ENCODE measurements around the gene RASSF4. TPM values are rescaled to one million over a fixed set of nuclear protein-coding genes. Genes with fewer than 3 reads are reported as not detected.

The RASSF4 gene
- total and polyA plus RNA-seq, 9 of the 15 experiments (the other 6 are each of a cell fraction or from before 2014, with no cell fraction given) = 0.01 to 0.62 (median 0.11) TPM; not detected in 3

GRCh38 chr10:44971434-44971833 is 11.8 kb downstream of the RASSF4 start:
- ChIA-PET CTCF (ENCODE audit: low intra/inter-chr PET ratio) (no interaction called here), POLR2A (no interaction called here)
- H3K79me2 ChIP-seq (ENCODE audit: control insufficient read depth, insufficient read depth, low read length) = no peaks in the 10 kb centered on the region
- peaks cover 0 to 19% of the 10 kb centered on the region in 2 experiments; a peak in 2 of 5 replicates for H3K27me3 ChIP-seq (ENCODE audit: control insufficient read depth in 2 of 2, insufficient read depth in 2 of 2, low read length in 2 of 2)
- ATAC-seq = no peak
- H3K4me2 ChIP-seq (ENCODE audit: insufficient read depth, low read length) = no peak overlapping the region
- no peak overlapping the region for H3K4me3 ChIP-seq
- H3K4me1 ChIP-seq (replicated peaks in 1 of 2; ENCODE audit: control insufficient read depth in 2 of 2, insufficient read depth in 2 of 2, low read length in 2 of 2) = peaks cover 12 to 24% of the 10 kb centered on the region in 2 experiments
- H3K36me3 ChIP-seq (ENCODE audit: control insufficient read depth, insufficient read depth, low read length) = no peaks in the 10 kb centered on the region
- WGBS (ENCODE audit: insufficient coverage, low coverage, missing lambda C conversion rate) = 29% methylated on average over 11 of the region's 11 CpGs
- no TSS peak for BruUV-seq (replicated peaks)
- H3K9me1 ChIP-seq (ENCODE audit: control insufficient read depth, insufficient read depth, low read length) = no peaks in the 10 kb centered on the region
- H3K9ac ChIP-seq (ENCODE audit: insufficient read depth in 1 of 2, low read depth in 2 of 2, low read length in 2 of 2) = 0 out of 4 replicates have a peak overlapping the region, but pooled peaks of 1 of the 2 experiments have one; percentile 8
- FAIRE-seq = no peak
- intact Hi-C loops (cut with micrococcal nuclease) = no loop called here
- no peak overlapping the region for H3K27ac ChIP-seq (ENCODE audit: extremely low read depth, low read depth, low read length)
- no peaks in the 10 kb centered on the region for H4K20me1 ChIP-seq (replicated peaks; ENCODE audit: control insufficient read depth, insufficient read depth, low read length)
- H3K9me3 ChIP-seq (replicated peaks; ENCODE audit: control insufficient read depth, insufficient read depth, low read depth, low read length) = no peaks in the 10 kb centered on the region
- in situ Hi-C loops (cut with MboI) = no loop called here
- no peak for DNase-seq (ENCODE audit: extremely low read depth in 1 of 4, low spot score in 3 of 4)
- H2AFZ ChIP-seq (ENCODE audit: low read depth, low read length) = no peak overlapping the region
- TF ChIP-seq ZNF253 (CRISPR knock-in tag; conservative IDR thresholded peaks at IDR 0.05) (no peak), XRCC4 (IDR thresholded peaks at IDR 0.05; ENCODE audit: extremely low read depth, insufficient read depth, insufficient read length) (no peak), ZNF586 (CRISPR knock-in tag; conservative IDR thresholded peaks at IDR 0.05) (no peak), NRF1 (conservative IDR thresholded peaks at IDR 0.05 in 1 of 2, IDR thresholded peaks at IDR 0.05 in 1 of 2) (no peak), ID3 (CRISPR knock-in tag; IDR thresholded peaks at IDR 0.05) (no peak), ID3 (tag; IDR thresholded peaks at IDR 0.05) (no peak), RAD21 (CRISPR knock-in tag; conservative IDR thresholded peaks at IDR 0.05 in 1 of 2, IDR thresholded peaks at IDR 0.05 in 1 of 2) (no peak), PHF20 (IDR thresholded peaks at IDR 0.05; ENCODE audit: partially characterized antibody) (no peak), ZBTB17 (CRISPR knock-in tag; IDR thresholded peaks at IDR 0.05) (no peak), ZKSCAN8 (CRISPR knock-in tag; IDR thresholded peaks at IDR 0.05) (no peak), RBM25 (IDR thresholded peaks at IDR 0.05; ENCODE audit: low read depth, low read length, severe bottlenecking) (no peak), DEAF1 (CRISPR knock-in tag; IDR thresholded peaks at IDR 0.05) (no peak), HOMEZ (CRISPR knock-in tag; IDR thresholded peaks at IDR 0.05) (no peak), RFX7 (CRISPR knock-in tag; IDR thresholded peaks at IDR 0.05) (no peak), MED1 (CRISPR knock-in tag; IDR thresholded peaks at IDR 0.05; ENCODE audit: borderline replicate concordance) (no peak), DIDO1 (tag; IDR thresholded peaks at IDR 0.05; ENCODE audit: low read depth) (no peak), SNIP1 (IDR thresholded peaks at IDR 0.05; ENCODE audit: low read depth) (no peak), HMGN3 (IDR thresholded peaks at IDR 0.05; ENCODE audit: borderline replicate concordance, extremely low read depth, insufficient read length, low read depth, low read length) (no peak)
